ENCODE results near the gene SLC9B1. TPM values are rescaled to one million over a fixed set of nuclear protein-coding genes. Genes with fewer than 3 reads are reported as not detected.

The SLC9B1 gene
- total and polyA plus RNA-seq, 2 donors (not counting 1 experiment from before 2014, with no cell fraction given): 1.1 to 2.0 TPM

DNA sequence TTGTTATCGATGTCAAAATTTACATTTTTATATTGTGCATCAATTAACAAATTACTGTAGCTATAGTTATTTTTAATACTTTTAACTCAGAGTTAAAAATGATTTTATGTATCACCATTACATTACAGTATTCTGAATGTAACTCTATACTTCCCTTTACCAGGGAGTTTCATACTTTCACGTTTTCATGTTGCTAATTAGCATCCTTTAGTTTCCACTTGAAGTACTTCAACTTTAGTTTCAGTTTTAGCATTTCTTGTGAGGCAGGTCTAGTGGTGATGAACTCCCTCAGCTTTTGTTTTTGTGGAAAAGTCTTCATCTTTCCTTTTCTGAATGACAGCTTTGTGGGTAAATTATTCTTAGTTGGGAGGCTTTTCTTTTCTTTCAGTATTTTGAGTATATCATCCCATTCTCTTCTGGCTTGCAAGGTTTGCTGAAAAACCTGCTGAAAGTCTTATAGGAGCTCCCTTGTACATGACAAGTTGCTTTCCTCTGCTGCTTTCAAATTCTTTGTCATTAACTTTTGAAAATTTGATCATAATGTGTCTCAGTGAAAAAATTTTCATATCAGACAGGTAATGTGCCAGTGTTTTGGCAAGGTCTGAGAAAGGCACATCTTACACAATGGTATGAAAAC lies 160.6 kb downstream of the SLC9B1 start:
- Histone ChIP-seq H3K27ac (ENCODE audit: insufficient read depth, low read length) (no peak overlapping the region), H3K9ac (ENCODE audit: insufficient read depth, low read length) (no peak overlapping the region)
- no peak for DNase-seq (ENCODE audit: low read depth in 2 of 2)

More for the DNA sequence above, 160.6 kb downstream of the SLC9B1 start:
- H3K4me2 ChIP-seq (ENCODE audit: extremely low read depth, insufficient read depth, low read length): no peak overlapping the region
- TF ChIP-seq, protein P1, sequence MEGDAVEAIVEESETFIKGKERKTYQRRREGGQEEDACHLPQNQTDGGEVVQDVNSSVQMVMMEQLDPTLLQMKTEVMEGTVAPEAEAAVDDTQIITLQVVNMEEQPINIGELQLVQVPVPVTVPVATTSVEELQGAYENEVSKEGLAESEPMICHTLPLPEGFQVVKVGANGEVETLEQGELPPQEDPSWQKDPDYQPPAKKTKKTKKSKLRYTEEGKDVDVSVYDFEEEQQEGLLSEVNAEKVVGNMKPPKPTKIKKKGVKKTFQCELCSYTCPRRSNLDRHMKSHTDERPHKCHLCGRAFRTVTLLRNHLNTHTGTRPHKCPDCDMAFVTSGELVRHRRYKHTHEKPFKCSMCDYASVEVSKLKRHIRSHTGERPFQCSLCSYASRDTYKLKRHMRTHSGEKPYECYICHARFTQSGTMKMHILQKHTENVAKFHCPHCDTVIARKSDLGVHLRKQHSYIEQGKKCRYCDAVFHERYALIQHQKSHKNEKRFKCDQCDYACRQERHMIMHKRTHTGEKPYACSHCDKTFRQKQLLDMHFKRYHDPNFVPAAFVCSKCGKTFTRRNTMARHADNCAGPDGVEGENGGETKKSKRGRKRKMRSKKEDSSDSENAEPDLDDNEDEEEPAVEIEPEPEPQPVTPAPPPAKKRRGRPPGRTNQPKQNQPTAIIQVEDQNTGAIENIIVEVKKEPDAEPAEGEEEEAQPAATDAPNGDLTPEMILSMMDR (conservative IDR thresholded peaks at IDR 0.05 in 1 of 2, IDR thresholded peaks at IDR 0.05 in 1 of 2; ENCODE audit: low read depth in 1 of 2, low read length in 2 of 2): no peak
- no peak for TF ChIP-seq EZH2 (IDR thresholded peaks at IDR 0.05; ENCODE audit: low read length, missing control alignments)
- H3K36me3 ChIP-seq (ENCODE audit: control insufficient read depth, insufficient read depth, low read length): no peaks in the 10 kb centered on the region
- H2AFZ ChIP-seq (ENCODE audit: low read length): no peak overlapping the region
- no peaks in the 10 kb centered on the region for H3K27me3 ChIP-seq (ENCODE audit: control insufficient read depth, insufficient read depth, low read length)
- no peaks in the 10 kb centered on the region for H3K4me1 ChIP-seq (ENCODE audit: control insufficient read depth, extremely low read depth, insufficient read depth, low read length)
- no peaks in the 10 kb centered on the region for H3K9me3 ChIP-seq (ENCODE audit: control insufficient read depth, insufficient read depth, low read depth, low read length)
- no peaks in the 10 kb centered on the region for H3K79me2 ChIP-seq (ENCODE audit: control insufficient read depth, insufficient read depth, low read length)
- H3K4me3 ChIP-seq (replicated peaks in 1 of 4; ENCODE audit: control extremely low read depth in 1 of 4, insufficient read depth in 1 of 4, low read depth in 3 of 4, low read length in 4 of 4): no peak overlapping the region
- no peaks in the 10 kb centered on the region for H4K20me1 ChIP-seq (ENCODE audit: control insufficient read depth, extremely low read depth, insufficient read depth, low read length)

Other genes with a start within 250 kb of the SLC9B1 start
- 397 and 403 TPM in 2 replicates for gene UBE2D3, start 192.2 kb downstream of the SLC9B1 start, total RNA-seq
- gene UBE2D3, start 192.2 kb downstream of the SLC9B1 start, polyA plus RNA-seq: 427 and 460 TPM in 2 replicates
- 30.3 and 46.2 TPM in 2 replicates for gene CISD2, start 150.7 kb downstream of the SLC9B1 start, total RNA-seq
- 30.8 and 35.1 TPM in 2 replicates for gene CISD2, start 150.7 kb downstream of the SLC9B1 start, polyA plus RNA-seq
- 16.9 and 17.5 TPM in 2 replicates for gene SLC9B2, start 57.1 kb upstream of the SLC9B1 start, total RNA-seq
- gene SLC9B2, start 57.1 kb upstream of the SLC9B1 start, polyA plus RNA-seq: 12.9 and 14.8 TPM in 2 replicates
- gene BDH2, start 80.1 kb upstream of the SLC9B1 start, total RNA-seq: 50.1 and 67.2 TPM in 2 replicates
- 53.3 and 70.5 TPM in 2 replicates for gene BDH2, start 80.1 kb upstream of the SLC9B1 start, polyA plus RNA-seq
- gene CENPE, start 178.6 kb upstream of the SLC9B1 start, total RNA-seq: 1.5 and 8.6 TPM in 2 replicates
- 4.1 and 10.1 TPM in 2 replicates for gene CENPE, start 178.6 kb upstream of the SLC9B1 start, polyA plus RNA-seq

All from fibroblast of lung (primary cell).